ENCODE measurements around the gene APOL3.
"Not testable (repeated sequence)": the region's sequence is repeated elsewhere in the genome, so short reads cannot be mapped to it uniquely, and the experiment has no call there.

Gene APOL3

GRCh38 chr22:36099561-36099960, 61.0 kb downstream of the APOL3 start:
- not testable (repeated sequence) for DNase-seq

GRCh38 chr22:36097880-36098279, 62.7 kb downstream of the APOL3 start:
- DNase-seq, result no peak

- DNase-seq, result not testable (repeated sequence)
Observed at GRCh38 chr22:36090772-36091171, 69.8 kb downstream of the APOL3 start.

Measured in activated effector memory CD4-positive, alpha-beta T cell treated with anti-CD3 and anti-CD28 coated beads, Interleukin-2, amount 50 U/mL, for 16 hours (primary cell).